GM21360 (cell line): Measurements from ENCODE around the gene HOXA10.

ENCODE experiments used
- ATAC-seq: cut with Tn5 transposase; IDR thresholded peaks from one replicate; pipeline ENCODE4 v1.9.1; 2021; ENCODE audit warnings: mild to moderate bottlenecking, moderate library complexity; ENCODE audit not compliant: unreplicated experiment

The HOXA10 gene

GRCh38 chr7:27157702-27158431 lies 16.3 kb downstream of the HOXA10 start:
- ATAC-seq: no peak

DNA sequence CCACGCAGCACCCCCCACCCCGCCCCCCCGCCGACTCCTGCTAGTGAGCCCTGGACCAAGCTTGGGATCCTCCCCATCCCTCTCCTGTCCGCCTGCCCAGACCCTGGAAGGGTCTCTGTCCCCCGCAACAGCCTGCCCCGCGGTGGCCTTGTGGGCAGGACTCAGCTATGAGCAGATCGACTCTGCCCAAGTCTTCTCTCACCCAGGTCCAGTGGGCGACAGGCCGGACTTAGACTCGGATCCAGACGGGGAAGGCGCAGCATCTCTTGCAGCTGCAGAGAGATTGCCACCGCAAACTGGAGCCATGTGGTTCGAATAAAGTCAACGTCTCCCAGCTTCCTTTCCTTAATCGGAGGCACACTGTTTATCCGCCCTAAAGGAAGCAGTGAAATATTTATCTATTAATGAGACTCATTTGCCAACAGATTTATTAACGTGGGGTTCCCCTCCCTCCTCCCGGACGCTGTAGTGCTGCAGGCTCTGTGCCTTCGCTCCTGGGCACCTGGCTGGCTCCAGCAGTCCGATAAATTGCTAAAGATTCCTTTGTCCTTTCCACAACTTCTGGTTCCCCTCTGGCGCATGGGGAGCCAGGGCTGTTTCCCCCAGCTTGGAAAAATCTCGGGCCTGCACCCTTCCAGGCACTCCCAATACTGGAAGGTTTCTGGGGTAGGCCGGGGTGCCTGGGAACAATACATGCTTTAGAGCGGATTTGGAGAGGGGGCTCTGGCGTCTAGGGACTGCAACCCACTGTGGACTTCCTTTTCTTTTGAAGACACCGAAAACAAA lies 17.0 kb downstream of the HOXA10 start:
- no peak for ATAC-seq

- no peak for ATAC-seq
These were observed 17.6 kb downstream of the HOXA10 start, which contains the start of gene HOXA7 for GRCh38 chr7:27156508-27156898. TSS of gene HOXA7 (minus strand) at chr7:27156675. CDS start at chr7:27156545, 130 bp downstream.

- ATAC-seq: no peak
These were observed 18.2 kb downstream of the HOXA10 start for GRCh38 chr7:27155816-27156507.

GRCh38 chr7:27154901-27155815 lies 19.0 kb downstream of the HOXA10 start:
- ATAC-seq: no peak

DNA sequence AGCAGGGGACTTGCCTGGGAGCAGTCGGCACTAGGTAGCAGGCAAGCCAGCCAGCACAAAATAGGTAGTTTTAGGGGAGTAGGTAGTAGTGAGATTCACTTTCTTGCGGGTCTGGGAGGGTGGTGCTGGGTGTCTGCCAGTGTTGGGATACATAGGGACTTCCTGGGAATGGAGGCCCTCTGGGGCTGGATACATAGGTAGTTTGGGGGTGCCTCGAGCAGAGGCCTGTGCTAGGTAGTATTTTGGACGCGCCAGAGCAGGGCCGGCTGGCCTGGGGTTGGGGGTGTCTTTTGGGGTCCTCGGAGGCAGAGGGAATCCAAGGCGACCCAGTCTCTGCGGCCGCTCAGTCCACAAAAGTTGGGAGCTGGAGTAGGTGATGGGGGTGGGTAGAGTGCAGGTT lies 19.8 kb downstream of the HOXA10 start:
- ATAC-seq: no peak

DNA sequence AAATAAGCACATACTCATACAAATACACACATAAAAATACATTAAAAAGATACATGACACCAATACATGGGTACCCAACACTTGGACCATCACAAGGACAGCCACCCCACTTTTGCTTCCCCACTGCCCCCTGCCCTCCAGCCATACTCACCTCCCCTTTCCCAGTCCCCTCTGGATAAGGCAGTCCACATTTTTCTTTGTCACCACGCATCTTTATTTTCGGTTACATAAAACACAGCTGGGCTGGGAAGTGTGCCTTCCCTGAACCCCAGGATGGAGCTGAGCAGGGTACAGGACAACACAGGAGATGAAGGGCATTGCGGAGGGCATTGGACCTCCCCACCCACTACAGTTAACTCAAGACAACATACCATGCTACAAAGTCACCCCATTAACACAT lies 20.6 kb downstream of the HOXA10 start:
- no peak for ATAC-seq

DNA sequence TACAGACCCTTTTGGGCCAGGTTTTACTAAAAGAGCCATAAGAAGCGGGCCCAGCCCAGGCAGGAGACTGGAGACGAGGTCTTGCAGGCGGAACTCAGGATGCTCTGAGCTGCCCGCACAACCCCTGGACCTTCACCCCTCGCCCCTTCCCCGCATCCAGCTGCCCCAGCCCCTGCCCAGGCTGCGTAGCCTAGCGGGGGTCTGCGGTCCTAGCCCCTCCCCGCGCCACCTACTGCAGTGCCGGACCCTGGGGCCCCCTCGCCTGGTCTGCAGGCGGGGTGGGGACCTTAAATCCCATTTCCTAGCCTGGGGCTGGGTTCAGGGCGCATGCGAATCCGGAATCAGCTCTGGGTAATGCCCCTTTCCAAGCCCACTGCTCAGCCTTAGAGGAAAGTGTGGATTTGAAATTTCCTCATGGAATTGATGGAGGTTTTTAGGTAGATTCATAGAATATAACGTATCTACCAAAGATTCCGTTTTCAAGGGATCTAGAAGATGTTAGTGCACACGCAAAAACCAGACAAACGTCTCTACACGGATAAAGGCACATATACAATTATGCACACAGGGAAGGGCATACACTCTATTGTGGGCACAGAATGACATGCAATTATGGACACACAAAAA lies 21.2 kb downstream of the HOXA10 start:
- ATAC-seq: no peak

GRCh38 chr7:27151931-27152815 lies 21.9 kb downstream of the HOXA10 start, which contains the start of gene HOXA3:
TSS of gene HOXA3 (minus strand) at chr7:27152583. CDS start at chr7:27110640, 41,943 bp downstream.
- ATAC-seq: no peak

DNA sequence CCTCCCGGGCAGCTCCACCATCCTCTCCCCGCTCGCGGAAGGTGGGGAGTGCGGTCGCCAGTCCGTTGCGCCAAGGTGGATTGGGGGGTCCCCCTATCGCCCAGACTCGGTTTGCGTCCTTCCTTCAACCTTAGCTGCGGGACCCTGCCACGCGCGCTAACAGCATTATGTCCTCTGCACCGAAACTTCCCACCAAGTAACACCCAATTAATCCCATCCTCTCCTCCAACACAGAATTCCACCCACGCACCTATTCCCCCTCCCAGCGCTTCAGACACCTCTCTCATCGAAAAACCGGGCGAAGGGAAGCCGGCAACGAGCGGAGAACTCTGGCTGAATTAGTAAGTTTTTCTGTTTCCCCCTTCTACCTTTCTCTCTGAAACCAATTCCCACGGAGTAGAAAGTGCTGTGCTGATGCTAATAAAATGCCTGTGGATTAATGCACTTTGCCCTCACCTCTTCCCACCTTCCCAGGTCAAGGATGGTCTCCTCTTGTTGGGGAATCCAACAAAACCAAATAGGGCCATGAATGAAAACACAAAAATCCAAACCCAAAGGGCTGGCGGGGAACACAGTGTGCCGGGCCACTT lies 22.7 kb downstream of the HOXA10 start:
- ATAC-seq: no peak

GRCh38 chr7:27150568-27151340 lies 23.4 kb downstream of the HOXA10 start:
- peak; percentile 63 for ATAC-seq

GRCh38 chr7:27149842-27150567 lies 24.1 kb downstream of the HOXA10 start:
- no peak for ATAC-seq

- ATAC-seq: no peak
These were observed 25.1 kb downstream of the HOXA10 start for GRCh38 chr7:27148756-27149641.

GRCh38 chr7:27148031-27148755 lies 25.9 kb downstream of the HOXA10 start:
- no peak for ATAC-seq

DNA sequence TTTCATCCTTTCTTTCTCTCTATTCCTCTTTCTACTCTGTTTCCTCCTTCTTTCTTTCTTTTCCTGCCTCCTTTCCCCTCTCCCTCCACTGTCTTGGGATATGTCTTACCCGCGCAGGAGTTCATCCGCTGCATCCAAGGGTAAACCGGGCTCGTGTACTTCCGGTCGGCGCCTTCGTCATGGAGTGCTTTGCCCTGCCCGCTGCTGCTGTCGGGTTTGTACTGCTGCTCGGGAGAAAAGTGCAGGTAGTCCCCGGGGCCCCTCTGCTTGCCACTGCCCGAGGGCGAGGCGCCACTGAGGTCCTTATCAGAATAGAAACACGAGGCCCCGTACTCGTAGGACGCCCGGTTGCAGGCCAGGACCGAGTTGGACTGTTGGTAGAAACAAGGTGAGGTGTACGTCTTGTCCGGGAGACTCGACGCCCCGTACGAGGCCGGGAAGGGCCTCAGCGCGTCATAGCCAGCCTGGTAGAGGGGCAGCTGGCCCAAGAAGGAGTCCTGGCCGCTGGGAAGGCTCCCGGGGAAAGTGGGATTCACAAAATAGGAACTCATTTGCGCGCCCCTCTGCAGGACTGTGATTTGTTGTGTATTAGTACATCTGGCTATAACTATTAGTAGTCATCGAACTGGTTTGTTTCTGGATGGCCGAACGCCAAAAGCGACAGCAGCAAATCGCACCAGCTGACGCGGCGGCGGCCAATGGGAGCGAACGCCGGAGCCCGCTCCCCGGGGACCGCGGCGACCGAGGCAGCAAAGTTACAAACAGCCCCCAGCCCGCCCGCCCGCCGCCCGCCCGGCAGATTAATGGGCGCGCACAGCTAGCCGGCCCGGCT lies 26.7 kb downstream of the HOXA10 start, which contains the start of gene HOXA6:
HOXA6 (minus strand) TSS at position 576 of the 832 bp plus-strand sequence; CDS start at position 551, 25 bp downstream.
- ATAC-seq: no peak
